GM18909 (cell line): ENCODE measurements around the gene SMYD5.
"Not testable (repeated sequence)": the region's sequence is repeated elsewhere in the genome, so short reads cannot be mapped to it uniquely, and the experiment has no call there.

Source experiments
- ATAC-seq: cut with Tn5 transposase; IDR thresholded peaks from one replicate; pipeline ENCODE4 v1.9.1; 2021; ENCODE audit warnings: mild to moderate bottlenecking; ENCODE audit not compliant: unreplicated experiment, poor library complexity

The SMYD5 gene

DNA sequence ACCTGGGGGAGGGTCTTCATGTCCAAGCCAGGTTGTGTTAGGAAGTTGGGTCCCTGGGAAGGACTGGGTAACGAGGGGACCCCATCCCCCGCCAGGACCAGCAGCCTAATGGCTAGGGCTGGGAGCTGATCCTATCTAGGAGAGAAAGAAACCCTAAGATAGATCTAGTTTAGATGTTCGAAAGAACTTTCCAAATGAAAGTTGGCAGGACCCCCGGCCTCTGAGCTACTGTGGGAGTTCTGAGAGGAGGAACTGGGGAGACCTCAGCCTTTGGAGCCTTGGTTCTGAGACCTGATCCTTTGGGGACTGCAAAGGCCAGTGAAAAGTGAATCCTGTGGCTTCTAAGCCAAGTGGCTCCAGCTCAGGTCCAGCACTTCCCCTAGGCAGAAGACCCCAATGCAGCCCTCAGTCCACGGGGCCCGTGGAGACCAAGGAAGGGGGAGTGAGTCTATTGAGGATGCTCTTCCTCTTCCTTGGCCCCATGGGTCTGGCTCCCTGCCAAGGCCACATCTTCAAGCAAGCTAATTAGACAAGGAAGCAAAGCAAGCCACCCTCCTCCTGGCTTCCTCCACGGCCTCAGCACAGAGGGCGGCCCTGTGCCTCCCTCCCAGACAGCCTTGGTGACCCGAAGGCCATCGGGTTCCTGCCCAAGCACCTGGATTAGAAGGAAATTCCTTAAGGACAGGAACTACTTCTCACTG, 43.5 kb downstream of the SMYD5 start:
- ATAC-seq: no peak

DNA sequence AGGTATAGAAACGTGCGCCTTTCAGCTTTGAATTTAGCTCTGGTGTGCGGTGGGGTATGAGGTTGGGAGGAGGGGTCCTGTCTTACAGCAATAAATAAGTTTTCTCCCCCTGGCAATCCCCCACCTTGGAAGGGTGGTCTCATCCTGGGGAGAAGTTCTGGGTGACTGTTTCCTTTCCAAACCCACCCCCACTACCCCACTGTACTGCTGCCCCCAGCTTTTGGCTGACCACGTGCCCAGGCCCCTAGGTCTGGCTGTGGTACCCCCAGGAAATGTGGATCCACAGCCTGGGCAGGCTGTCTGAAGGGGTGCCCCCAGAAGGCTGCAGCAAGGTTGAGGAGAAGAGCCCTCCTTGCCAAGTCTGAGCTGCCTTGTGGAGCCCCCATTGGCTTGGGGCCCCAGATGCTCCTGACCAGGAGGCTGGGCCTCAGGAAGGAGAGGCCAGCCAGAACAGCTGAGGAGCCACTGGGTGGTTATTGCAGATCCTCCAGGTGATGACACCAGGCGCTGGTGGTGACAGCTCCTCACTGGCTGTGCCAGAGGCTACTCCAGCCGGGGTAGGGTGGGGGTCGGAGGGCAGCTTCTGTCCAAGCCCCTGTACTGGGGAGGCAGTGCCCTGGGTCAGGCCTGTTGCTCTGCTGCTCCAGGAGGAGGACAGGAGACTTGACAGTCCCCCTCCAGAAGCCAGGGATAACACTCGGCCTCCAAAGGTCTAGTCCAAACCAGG, 44.3 kb downstream of the SMYD5 start:
- no peak for ATAC-seq

DNA sequence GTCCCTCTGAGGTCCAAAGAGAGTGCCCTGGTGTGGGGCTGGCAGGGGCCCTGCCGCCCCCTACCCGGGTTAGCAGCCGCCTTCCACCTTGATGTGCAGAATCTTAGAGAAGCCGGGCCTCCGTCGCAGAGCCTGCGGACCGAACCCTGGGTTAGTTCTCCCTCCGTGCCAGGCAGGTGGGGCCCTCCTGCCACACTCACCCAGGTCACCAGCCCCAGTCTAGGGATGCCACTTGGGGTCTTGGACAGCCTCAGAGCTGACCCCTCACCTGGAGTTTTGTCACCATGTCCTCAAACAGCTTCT, 44.8 kb downstream of the SMYD5 start:
- no peak for ATAC-seq

DNA sequence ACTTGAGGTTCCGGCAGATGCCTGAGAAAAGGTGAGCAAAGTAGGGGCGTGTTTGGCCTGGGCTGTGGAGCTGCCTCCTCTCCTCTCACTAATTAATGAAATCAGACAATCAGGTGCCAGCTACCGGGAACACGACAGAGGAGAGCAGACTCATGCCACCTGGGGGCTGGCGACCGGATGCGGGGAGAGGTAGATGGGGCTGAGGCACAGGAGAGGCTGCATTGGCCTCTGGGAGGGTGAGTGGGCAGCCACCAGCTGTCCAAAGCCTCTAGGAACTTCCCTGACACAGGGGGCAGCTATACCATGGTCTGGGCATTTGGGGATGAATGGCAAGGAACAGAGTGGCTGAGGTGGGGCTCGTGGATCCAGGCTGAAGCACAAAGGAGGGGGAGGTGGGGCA, 45.2 kb downstream of the SMYD5 start:
- no peak for ATAC-seq

DNA sequence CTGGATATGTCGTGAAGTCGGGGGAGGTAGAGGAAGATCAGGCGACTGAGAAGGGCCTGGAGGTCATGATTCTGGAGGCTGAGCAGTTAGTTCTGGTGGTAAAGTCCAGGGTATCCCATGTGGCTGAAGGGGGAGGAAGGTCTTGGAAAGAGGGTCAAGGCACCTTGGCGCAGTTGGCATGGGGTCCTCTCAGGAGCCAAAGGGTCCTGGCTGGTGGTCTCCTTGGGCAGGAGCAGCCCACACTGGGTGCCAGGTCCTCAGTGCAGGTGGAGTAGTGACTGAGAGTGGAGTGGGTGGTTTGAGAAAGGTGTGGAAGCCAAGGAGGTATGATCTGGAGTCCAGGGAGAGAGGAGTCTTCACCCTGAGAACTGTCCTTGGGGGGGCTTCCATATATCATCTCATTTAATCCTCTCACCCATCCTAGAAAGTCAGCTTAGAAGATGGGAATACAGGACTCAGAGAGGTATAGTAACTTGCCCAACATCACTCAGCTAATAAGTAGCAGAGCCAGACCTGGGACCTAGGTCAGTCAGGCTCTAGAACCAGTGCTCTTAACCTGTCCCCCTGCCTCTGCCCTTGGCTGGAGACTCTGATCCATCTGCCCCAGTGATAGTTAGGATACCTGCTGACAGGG, 45.8 kb downstream of the SMYD5 start:
- no peak for ATAC-seq

DNA sequence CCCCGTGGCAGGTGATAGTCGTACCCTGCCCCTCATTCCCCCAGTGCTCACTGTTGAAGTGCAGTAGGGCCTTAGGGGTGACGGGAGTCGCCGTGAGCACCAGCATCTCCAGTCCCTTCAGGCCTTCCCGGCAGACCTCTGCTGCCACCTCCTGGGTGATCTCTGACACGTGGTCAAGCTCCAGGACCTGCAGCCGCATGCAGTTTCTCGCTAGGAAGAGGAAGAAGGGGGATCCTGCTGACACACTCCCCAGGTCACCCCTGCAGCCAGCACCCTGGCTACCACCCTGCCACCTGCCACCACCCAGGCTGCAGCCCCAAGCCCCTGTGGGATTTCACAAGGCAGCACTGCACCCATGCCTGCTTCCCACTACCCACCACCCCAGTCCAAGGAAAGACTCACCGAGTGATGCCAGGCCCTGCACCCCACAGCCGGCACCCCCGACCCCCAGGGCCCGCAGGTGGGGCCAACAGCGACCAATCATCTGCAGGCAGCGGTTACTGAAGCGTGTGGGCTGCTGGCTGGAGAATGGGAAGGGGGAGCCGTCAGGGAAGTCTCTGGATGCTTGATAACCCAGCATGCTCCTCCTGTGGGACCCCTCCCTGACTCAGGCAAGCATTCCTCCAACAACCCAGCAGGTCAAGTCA, 46.4 kb downstream of the SMYD5 start:
- no peak for ATAC-seq

DNA sequence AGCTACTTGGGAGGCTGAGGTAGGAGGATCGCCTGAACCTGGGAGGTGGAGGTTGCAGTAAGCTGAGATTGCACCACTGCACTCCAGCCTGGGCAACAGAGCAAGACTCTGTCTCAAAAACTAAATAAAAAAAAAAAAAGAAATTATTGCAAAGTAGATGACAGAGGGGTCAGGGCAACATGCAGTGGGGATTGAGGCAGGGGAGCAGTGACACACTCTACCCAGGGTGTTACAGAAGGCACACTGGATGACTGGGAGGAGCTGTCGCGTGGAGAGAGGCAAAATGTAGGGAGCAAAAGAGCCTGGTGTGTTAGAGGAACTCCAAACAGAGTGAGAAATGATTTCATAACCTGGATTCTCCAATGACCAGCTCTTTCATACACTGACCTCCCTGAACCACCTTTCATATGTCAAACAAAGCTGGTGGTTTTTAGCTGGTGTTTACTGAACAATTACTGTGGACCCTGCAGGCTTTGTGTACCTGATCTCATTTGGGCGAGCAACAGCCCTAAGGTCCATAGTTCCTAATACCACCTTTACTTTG, 48.1 kb downstream of the SMYD5 start:
- no peak for ATAC-seq

GRCh38 chr2:73262691-73263429, 48.8 kb downstream of the SMYD5 start:
- ATAC-seq: not testable (repeated sequence)

DNA sequence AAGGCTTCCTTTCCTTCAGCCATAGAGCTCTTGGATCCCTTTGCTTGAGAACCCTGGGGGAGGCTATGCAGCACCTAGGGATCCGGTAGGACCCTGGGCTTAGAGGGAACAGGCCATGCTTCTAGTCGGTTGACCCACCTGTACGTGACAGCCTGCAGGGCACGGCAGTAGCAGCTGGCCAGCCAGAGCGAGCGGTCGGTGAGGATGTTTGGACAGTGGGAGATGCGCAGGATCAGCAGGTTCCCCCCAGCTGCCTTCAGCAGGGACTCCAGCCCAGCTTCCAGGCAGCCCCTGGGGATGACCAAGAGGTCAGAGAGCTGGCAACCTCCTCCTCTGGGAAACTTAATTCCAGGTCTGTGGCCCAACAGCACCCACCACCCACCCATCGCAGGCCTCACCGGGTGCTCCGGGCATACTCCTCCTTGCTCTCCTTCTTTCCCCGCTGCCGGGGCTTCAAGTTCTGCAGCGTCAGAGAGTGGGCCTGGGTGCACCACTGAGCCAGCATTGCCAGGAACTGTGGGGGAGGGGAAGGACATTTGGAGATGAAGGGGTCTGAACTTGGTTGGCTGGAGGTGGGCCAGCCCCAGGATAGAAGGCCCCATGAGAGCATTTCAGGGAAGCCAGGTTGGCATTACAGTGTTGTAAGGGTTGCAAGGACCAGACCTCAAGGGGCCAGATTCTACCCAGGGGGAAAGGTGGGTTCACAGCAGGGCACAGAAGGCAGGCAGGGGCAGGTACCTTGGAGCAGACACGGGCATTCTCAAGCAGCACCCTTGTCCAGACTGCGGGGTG, 49.7 kb downstream of the SMYD5 start:
- ATAC-seq: no peak

GRCh38 chr2:73264332-73264606, 50.2 kb downstream of the SMYD5 start:
- no peak for ATAC-seq

DNA sequence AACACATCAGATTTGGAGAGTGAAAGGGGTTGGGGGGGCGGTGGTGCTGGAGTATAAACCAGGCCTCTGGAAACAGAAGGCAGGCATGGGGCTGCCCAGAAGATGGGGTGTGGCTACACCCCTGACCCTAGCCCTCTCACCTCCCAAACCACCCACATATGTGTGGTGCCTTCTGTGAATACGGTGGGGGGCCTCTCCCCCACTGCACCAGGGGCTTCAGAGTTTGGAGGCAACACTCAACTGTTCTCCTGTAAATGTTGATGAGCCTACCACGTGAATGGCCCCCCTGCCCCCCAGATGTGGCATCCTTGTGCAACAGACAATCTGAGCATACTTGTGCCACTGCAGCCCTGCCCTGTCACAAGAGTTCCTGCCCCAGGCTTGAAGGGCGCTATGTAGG, 50.7 kb downstream of the SMYD5 start:
- ATAC-seq: no peak

DNA sequence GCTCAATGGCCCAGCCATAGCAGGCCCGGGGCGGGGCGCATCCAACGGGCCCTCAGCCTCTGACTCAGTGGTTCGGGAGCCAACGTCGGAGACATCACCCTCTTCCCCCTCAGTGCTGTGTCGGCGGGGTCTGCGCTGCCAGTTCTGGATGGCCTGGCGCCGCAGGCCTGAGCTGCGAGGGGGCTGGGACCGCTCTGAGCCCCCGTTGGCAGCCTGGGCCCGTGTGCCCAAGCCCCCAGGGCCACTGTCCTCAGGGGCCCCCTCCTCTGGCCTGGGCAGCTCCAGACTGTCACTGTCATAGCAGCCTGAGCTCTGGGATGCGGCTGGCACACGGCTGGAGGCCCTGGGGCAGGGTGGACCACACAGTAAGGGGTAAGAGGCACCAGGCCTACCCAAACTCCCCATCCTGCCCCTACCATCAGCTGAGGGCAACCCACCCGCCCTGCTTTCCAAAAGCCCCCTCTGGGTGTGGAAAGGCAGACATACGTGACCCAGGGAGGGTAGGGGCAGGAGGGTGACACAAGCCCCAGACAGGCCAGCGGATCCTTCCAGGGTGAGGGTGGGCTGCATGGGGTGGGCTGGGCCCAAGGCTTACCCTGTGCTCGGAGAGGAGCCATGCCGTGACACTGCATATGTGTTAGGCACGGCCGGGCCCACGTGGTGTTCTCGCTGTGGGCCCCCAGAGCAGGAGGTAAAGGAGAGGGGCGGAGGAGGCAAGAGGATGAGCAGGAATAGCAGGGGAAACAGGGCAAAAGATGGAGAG, 51.4 kb downstream of the SMYD5 start:
- ATAC-seq: no peak

GRCh38 chr2:73266061-73266901, 52.2 kb downstream of the SMYD5 start:
- ATAC-seq: no peak

DNA sequence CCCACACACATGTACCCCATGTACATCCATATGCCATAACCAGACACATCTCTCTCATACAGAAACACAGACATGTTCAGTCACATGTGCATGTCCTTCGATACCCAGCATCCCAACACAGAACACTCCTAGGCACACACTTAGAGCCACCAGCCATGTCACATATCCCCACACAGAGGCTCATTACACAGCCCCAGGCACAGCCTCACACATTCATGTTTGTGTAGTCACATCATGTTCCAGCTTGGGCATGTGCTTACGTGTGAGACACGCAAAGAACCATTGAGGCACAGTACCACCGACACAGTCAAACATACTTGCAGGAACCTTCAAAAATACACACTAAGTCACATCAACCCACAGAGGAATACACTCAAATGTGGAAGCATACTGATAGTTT, 53.0 kb downstream of the SMYD5 start:
- ATAC-seq: no peak

- no peak for ATAC-seq
Measured at GRCh38 chr2:73268366-73268829, 54.4 kb downstream of the SMYD5 start.

DNA sequence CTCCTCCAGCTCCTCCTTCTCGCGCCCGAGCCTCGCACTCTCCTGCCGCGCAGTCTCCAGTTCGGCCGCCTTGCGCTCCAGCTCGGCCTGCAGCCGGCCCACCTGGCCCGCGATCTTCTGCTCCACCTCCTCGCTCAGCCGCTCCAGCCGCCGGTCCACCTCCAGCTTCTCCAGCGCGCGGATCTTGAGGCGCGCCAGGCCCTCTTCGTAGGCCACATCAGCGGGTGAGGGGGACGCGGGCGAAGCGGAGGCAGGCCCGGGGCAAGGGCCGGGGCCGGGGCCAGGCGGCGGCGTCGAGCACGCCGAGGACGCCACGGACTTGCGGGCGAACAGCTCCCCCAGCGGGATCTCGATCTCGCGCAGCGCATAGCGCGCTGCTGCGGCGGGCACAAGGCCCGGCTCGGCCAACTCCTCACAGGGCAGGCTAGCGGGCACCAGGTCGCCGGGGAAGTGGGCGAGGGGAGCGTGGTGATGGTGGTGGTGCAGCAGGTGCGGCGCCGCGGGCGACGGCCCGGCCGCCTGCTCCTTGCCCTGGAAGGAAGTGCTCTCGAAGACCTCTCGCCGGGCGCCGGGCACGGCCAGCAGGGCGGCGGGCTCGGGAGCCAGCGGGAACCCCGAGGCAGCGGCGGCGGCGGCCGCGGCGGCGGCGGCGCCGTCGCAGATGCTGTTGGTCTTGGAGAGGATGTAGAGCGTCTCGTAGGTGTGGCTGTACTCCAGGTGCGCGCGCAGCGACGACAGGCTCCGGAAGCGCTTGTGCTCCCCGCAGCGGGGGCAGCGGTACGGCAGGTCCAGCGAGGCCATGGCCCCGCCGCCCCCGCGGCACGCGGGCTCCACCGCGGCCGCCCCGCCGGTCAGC, 55.0 kb downstream of the SMYD5 start:
- no peak for ATAC-seq
